Stimulated activated CD4-positive, alpha-beta T cell treated with anti-CD3 and anti-CD28 coated beads, Interleukin-1b, Interleukin-23, amount 100 ng/mL, for 24 hours (primary cell): ENCODE results near the gene GPR146.

Experiments used
- DNase-seq, 4 experiments: peaks; one replicate each; pipeline ENCODE4 v3.0.0-alpha.2; 2020; ENCODE audit warnings: low read depth in 4 of 4, low spot score in 1 of 4

The GPR146 gene

DNA sequence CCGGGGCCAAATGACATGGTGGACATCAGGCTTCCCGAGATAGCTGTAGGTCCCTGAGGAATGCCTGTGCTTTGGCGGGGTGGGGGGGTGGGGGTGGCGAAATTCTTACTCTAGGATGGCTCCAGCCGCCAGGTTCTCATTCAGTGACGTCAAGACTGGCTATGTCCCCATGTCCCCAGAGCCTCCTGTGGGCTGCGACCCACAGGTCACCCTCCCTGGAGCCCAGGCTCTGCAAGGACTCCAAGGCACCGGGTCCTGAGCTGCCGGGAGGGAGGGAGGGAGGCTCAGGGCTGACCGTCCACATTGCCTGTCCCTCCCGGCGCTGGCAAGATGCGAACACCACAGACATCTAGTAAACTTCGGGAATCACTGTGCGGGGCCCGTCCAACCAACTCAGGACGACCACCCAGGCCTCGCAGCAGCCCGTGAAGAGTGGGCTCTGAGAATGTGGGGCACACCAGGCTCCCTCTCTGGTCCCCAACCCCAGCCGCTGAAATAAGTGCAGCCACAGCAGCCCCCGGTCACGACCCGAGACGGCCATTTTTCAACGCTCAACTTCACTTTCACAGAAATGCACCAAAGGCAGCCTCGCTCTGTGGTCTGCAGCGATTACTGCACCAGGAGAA lies 12.6 kb downstream of the GPR146 start:
- DNase-seq: no peak

DNA sequence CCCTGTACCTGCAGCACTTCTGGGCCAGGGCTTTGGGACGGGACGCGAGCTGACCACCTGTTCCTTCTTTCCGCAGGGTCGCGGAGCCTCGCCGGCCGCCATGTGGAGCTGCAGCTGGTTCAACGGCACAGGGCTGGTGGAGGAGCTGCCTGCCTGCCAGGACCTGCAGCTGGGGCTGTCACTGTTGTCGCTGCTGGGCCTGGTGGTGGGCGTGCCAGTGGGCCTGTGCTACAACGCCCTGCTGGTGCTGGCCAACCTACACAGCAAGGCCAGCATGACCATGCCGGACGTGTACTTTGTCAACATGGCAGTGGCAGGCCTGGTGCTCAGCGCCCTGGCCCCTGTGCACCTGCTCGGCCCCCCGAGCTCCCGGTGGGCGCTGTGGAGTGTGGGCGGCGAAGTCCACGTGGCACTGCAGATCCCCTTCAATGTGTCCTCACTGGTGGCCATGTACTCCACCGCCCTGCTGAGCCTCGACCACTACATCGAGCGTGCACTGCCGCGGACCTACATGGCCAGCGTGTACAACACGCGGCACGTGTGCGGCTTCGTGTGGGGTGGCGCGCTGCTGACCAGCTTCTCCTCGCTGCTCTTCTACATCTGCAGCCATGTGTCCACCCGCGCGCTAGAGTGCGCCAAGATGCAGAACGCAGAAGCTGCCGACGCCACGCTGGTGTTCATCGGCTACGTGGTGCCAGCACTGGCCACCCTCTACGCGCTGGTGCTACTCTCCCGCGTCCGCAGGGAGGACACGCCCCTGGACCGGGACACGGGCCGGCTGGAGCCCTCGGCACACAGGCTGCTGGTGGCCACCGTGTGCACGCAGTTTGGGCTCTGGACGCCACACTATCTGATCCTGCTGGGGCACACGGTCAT lies 13.3 kb downstream of the GPR146 start:
- no peak for DNase-seq

DNA sequence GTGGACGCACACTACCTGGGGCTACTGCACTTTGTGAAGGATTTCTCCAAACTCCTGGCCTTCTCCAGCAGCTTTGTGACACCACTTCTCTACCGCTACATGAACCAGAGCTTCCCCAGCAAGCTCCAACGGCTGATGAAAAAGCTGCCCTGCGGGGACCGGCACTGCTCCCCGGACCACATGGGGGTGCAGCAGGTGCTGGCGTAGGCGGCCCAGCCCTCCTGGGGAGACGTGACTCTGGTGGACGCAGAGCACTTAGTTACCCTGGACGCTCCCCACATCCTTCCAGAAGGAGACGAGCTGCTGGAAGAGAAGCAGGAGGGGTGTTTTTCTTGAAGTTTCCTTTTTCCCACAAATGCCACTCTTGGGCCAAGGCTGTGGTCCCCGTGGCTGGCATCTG lies 14.0 kb downstream of the GPR146 start:
- no peak for DNase-seq

DNA sequence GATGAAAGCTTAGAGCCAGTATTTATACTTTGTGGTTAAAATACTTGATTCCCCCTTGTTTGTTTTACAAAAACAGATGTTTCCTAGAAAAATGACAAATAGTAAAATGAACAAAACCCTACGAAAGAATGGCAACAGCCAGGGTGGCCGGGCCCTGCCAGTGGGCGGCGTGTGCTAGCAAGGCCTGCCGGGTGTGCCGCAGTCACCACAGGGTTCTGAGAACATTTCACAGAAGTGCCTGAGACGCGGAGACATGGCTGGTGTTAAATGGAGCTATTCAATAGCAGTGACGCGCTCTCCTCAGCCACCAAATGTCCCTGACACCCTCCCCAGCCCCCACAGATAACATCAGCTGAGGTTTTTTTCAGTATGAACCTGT lies 14.5 kb downstream of the GPR146 start:
- no peak for DNase-seq

DNA sequence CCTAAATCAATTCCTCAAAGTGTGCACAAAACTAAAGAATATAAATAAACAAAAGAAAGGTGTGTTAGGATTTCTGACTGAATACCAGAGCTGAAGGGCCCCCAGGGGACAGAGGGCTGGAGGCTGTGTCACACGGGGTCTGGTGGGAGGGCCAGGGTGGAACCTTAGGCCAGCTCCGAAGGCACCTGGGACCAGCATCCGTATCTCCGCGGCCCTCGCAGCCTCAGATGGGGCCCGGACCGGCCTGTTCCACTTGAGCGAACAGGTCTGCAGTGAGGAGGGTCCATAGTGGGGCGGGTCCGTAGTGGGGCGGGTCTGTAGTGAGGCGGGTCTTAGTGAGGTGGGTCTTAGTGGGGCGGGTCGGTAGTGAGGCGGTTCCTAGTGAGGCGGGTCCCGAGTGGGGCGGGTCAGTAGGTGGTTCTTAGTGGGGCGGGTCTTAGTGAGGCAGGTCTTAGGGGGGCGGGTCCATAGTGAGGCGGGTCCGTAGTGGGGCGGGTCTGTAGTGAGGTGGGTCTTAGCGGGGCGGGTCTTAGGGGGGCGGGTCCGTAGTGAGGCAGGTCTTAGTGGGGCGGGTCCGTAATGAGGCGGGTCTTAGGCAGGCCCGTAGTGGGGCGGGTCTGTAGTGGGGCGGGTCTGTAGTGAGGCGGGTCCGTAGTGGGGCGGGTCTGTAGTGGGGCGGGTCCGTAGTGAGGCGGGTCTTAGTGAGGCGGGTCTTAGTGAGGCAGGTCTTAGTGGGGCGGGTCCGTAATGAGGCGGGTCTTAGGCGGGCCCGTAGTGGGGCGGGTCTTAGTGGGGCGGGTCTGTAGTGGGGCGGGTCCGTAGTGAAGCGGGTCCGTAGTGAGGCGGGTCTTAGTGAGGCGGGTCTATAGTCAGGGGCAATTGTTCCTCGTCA lies 15.1 kb downstream of the GPR146 start:
- no peak for DNase-seq

DNA sequence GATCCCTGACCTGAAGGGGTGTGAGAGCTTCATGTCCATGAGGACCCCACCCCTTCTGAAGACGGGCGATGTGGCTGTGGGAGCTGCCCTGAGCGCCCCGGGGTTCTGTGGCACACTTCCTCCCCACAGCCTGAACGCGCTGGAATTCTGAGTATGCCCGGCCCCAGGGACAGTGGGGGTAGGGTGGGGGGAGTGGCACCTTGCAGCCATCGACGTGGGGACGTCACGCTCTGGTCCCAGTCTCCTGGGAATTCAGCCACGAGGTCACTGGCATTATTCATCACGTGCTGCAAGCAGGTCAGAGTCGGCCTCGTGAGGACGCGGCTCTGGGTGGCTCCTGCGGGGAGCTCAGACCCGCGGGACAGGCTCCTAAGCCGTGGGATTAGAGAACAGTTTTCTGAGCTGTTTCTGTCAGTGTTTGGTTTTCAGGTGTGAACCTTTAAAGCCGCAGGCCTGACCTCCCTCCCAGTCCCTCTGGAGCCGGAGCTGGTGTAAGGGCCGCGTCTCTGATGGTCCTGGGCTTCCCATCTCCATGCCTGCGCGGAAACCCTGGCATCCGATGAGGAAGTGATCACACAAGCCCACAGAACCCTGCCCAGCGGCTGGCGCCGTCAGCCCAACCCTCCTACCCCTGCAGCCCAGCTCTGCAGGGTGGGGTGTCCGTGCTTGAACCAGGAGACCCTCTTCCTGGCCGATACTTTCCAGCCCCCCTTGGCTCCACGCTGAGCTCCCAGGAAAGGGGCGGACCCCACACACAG lies 16.1 kb downstream of the GPR146 start:
- no peak for DNase-seq

DNA sequence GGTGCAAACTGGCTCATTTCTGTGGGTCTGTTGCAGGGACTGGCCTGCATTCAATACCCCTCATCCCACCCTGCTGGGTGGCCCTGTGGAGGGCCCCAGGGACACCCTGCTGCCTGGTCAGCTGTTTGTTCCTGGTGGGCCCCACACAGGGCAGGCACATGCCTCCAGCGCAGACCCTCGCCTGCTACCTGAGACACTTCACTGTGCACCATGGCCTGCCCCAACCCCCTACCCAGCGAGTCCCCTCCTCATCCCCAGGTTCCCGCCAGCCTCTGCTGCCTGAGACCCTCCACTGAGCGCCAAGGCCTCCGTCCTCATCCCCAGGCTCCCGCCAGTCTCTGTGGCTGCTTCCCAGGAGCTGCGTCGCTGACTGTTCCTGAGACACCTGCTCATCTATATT lies 16.8 kb downstream of the GPR146 start:
- DNase-seq: no peak

DNA sequence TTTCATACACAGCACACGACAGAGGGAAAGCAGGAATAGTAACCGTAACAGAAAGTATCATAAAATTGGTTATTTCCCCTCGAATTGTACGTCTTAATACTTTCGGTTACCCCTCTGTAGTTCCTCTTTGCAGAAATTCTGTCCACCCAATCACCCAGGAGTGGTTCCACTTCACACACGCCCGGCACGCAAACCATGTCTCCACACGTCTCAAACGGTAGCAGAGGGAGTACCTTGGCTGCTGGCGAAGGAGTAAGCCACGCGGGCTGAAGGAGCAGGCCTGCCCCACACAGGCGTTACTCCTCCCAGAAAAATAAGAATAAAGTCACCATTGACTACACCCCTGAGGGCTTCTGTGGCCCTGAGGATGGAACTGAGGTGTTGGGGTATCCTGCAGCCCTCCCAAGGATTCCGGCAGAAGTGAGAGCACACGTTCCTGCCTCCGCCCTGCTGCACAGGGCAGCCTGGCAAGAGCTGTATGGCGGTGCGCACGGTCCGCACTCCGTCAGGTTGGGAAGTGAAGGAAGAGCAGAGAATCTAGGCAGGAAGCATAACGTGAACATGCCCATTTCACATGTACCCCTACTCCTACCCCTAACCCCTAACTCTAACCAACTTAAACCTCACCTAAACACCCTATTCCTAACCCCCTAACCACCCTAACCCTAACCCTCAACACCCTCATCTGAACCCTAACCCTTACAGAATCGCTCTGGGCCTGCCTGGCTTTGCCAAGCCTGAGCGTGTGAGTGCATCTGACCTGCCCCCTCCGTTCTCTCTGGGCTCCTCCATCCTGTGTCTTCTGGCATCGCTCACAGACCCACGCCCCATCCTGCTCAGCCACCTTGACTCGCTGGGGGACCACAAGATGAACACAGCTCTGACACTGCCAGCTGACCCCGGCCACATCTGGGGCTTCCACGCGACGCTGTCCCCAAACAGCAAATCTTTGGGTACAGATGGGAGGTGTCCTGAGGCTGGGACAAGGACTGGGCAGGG lies 18.2 kb downstream of the GPR146 start:
- no peak for DNase-seq

DNA sequence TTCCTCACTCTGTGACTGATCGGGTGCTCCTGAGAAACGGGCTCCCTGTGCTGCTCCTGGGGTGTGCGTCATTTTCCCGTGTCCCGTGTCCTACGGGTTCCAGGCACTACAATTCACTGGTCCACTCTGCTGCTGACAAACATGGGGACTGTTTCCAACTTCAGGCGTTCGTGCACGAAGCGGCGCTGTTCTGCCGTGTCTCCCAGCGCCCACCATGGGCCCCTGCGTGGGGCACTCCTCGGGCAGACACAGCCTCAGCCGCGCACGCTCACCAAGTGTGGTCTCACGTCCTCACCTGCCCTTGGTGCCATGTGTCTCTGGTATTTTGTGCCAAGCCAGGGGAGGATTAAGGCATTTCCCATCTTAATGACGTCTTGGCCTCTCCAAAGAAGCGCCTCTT lies 19.0 kb downstream of the GPR146 start:
- no peak for DNase-seq

DNA sequence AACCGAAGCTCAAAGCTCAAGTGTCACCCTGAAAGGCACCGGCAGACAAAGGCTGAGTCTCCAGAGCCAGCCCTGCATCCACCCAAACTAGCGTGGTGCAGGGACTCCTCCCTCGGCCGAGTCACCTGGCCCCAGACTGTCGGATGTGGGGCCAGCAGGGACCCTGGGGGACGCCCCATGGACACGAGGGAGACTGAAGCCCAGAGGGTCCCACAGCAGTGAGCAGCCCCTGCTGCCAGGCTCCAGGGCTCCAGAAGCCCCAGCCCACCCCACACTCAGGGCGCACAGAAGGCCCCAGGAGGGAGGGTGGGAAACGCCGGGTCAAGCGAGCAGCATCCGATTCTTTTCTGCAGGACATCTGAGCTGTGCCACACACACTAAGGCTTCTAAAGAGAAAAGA lies 20.2 kb downstream of the GPR146 start:
- DNase-seq: no peak

DNA sequence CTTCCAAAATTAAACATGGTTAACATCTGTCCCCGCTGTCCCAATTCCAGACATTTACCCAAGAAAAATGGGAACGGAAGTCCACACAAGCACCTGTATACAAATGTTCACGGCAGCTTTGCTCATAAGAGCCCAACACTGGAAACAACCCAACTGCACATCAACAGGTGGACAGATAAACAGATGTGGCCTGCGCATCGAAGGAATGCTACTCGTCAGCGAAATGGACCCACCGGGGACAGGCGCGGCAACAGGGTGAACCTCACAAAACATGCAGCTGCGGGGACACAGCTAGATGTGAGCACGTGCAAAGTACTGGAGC lies 20.9 kb downstream of the GPR146 start:
- DNase-seq: no peak

DNA sequence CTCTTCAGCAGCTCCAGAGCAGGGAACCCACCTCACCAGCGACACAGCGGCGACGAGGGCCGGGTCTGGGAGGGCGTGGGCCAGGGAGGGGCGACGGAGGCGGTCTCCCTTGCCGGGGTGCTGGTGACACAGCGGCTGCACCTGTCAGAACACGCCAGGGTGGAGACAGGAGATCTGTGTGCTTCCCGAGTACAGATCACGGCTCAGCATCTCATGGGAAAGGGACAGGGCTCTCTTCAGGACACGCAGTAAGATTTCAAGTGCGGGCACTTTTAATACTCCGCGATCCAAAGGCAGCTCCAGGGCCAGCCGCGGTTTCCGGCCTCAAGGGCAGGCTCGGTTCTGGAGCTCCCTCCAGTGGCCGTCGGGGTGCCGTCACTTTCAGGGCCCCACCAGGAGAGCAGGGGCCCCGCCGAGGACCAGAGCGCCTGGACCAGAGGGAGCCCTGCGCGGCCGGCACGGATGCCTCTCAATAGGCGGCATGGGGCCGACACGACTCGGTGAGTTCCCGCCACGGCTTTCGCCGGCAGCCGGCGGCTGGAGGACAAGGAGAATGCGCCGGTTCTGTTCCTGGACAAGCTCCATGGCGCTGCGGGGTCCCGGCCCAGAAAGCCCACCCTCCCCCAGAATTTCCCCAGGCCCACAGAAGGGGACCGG lies 21.4 kb downstream of the GPR146 start:
- DNase-seq: peak; percentile 63 to 74 (median 67)

DNA sequence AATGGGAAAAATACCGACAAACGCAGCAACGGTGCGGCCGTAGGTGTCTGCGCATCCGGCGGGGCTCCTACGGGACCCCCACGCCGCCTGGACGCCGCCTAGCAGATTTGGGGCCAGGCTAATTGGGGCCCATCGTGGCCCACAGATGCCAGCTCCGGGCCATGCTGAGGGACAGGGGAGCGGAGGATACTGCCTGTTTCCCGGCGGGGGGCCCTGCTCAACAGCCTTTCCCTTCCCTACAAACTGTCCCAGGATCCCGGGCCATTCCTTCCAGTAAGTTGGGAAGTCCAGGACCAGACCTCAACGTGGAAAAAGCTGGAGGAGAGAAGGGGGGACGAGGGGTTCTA lies 21.9 kb downstream of the GPR146 start:
- DNase-seq: no peak

DNA sequence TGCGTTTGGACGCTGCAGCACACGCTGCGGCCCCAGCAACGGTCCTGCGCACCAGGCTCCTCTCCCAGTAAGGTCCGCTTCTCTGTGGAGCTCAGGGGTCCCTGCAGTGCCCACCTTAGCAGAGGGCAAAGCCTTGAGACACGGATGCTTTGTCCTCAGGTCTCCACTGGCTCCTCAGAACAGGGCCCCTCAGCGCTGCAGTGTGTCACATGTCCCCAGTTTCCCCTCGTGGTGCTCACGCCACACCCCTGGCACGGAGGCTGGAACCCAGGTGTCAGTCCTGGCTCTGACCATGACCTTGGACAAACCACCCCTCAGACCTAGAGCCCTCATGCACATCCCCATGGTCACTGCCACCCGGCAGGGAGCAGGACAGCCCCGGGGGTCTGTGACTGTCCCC lies 23.7 kb downstream of the GPR146 start:
- no peak for DNase-seq

DNA sequence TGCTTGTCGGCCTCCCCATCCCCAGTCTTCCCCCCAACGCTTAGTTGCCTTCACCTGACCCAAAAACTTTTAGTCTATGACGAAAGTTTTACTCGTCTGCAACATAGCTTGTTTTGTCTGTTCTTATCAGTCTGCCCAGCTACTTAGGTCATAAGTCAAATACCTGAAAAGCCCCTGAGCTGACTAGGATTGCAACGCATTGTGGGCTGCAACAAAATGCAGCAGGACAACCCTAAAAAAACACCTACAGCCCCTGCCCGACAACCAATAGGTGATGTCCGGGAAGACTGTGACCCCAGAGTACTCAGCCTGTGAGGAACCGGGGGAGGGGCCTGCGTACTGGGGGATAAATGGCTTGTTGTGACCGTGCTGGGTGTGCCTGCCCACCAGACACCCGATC lies 24.3 kb downstream of the GPR146 start:
- no peak for DNase-seq

DNA sequence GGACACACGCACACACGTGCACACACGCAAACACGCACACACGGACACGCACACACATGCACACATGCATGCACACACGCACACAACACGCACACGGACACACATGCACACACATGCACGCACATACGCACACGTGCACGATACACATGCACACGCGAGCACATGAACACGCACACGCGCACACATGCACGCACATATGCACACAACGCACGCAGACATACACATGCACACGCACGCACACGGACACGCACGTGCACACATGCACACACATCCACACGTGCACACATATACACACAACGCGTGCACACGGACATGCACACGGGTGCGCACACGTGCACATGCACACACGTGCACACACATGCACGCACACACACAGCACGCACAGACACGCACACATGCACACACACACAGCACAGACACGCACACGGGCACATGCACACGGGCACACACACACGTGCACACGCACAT lies 26.2 kb downstream of the GPR146 start:
- no peak for DNase-seq

DNA sequence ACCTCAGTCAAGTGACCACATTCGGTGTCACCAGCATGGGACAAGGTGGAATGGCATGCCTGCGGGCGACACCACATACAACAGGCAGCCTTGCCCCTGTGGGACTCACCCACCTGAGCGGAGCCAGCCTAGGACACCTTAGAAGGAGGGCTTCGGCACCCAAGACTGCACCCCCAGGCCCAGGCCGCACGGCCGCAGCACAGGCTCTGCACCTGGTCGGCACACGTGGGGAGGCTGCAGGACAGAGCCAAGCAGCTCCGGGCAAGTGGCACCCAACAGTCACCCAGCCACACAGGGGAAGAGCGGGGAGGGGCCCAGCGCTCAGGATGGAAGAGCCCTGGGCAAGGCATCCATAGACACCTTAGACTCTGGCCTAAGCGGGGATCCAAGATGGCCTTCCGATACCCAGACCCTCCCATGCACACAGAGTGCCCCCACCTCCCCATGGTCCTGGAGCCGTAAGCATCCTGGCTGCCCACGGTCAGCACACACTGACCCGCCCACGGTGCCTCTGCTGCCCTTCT lies 27.4 kb downstream of the GPR146 start:
- no peak for DNase-seq

DNA sequence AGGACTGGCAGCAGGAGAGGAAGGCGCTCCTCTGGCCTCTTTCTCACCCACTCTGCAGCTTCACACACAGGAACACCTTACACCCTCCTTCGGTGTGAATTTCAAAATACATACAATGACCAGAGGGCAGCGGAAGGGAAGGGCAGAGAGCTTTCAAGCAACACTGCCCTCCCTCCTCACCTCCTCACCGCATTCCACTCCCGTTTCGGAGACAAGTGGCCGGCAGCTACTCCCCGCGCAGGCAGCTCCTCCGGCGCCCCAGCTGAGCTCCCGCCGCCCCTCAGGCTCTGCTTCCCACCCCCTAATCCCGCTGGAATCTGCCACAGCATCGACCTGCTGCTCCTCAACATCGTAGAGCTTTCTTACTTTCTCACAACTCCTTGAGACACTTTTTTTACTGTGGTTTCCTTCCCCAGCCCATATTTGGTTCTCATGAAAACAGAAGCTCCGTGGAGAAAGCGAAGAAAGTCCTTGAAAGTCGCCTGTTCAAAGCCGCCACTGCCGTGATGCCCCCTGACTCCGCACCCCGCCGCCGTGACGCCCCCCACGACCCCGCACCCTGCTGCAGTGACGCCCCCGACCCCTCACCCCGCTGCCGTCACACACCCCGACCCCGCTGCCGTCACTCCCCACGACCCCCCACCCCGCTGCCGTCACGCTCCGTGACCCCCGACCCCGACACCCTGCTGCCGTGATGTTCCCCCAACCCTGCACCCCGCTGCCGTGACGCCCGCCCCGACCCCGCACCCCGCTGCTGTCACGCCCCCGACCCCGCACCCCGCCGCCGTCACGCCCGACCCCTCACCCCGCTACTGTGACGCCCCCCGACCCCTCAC lies 29.0 kb downstream of the GPR146 start:
- DNase-seq: no peak
